Right lobe of liver (tissue), 4 donors: ENCODE data around the gene CDH4.

ENCODE experiments used
- CTCF ChIP-seq, 4 donors: fragments of 200-600 bp in 3 of 4; fragments of 450-650 bp in 1 of 4; IDR thresholded peaks; one replicate each; pipeline versions ENCODE4 v1.5.1 to v1.8.0; 2016 to 2022; ENCODE audit warnings: antibody characterized with exemption in 4 of 4, mild to moderate bottlenecking in 2 of 4
- POLR2A ChIP-seq: fragments of 450-650 bp; IDR thresholded peaks from one replicate; pipeline ENCODE4 v1.6.1; 2017; ENCODE audit warnings: antibody characterized with exemption, mild to moderate bottlenecking
- donor health status: DM: no; HTN: no; CAD: no.
- donor health status: DM: no; HTN: no; CAD: no.
- donor health status: DM: no; HTN: yes; CAD: no.

- TF ChIP-seq CTCF (IDR thresholded peaks at IDR 0.05) (no peak), POLR2A (no peak)
These were observed 513.2 kb downstream of the CDH4 start for GRCh38 chr20:61765081-61765870.
